ENCODE results near the gene MRPS5. TPM values are rescaled to one million over a fixed set of nuclear protein-coding genes. Genes with fewer than 3 reads are reported as not detected.

MRPS5 gene
- total RNA-seq, 1 experiment from 2014 or later: 80.5 TPM

DNA sequence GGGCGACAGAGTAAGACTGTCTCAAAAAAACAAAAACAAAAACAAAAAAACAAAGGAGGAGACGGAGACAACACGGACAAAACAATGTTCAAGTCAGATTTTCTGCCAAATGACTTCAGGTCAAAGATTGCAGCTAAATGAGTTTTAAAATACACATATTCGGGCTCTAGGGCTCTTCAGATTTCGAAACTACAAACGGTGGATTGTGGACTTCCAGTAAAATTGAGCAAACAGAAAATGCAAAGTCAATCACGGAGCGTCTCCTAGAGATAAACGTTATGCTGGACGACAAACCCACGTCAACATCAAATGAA, 558 bp downstream of the MRPS5 start:
- peaks cover 10% of the 10 kb centered on the region for H3K36me3 Mint-ChIP-seq (ENCODE audit: insufficient read depth, unreplicated experiment)
- CTCF ChIA-PET: interaction anchor here (0.9 to 2.0 kb wide), 2 partner anchors 44 to 45 kb away, joined by 3 to 12 read pairs; partner anchors contain the start of gene ZNF2
- no peak for DNase-seq
- H3K4me3 ChIP-seq (ENCODE audit: low read depth, low read length): peak overlapping the region; percentile 73
- peak overlapping the region; percentile 95 for H3K27ac Mint-ChIP-seq (ENCODE audit: unreplicated experiment)
- no peaks in the 10 kb centered on the region for H3K27me3 ChIP-seq (replicated peaks; ENCODE audit: control insufficient read depth, insufficient read depth, low read length)
- TF ChIP-seq, protein P1, sequence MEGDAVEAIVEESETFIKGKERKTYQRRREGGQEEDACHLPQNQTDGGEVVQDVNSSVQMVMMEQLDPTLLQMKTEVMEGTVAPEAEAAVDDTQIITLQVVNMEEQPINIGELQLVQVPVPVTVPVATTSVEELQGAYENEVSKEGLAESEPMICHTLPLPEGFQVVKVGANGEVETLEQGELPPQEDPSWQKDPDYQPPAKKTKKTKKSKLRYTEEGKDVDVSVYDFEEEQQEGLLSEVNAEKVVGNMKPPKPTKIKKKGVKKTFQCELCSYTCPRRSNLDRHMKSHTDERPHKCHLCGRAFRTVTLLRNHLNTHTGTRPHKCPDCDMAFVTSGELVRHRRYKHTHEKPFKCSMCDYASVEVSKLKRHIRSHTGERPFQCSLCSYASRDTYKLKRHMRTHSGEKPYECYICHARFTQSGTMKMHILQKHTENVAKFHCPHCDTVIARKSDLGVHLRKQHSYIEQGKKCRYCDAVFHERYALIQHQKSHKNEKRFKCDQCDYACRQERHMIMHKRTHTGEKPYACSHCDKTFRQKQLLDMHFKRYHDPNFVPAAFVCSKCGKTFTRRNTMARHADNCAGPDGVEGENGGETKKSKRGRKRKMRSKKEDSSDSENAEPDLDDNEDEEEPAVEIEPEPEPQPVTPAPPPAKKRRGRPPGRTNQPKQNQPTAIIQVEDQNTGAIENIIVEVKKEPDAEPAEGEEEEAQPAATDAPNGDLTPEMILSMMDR (IDR thresholded peaks at IDR 0.05; ENCODE audit: insufficient read depth in 1 of 2, low read depth in 1 of 2, low read length in 1 of 2, severe bottlenecking in 1 of 2, unreplicated experiment in 1 of 2): no peak
- no peaks in the 10 kb centered on the region for H3K9me3 ChIP-seq
- no TSS peak for BruUV-seq (replicated peaks)
- peaks cover 15% of the 10 kb centered on the region for H3K4me1 Mint-ChIP-seq (ENCODE audit: low read depth, unreplicated experiment)
- intact Hi-C loops (cut with micrococcal nuclease; ENCODE audit: unreplicated experiment): loop anchor here (1.0 kb wide), 1 partner anchor 86 kb away; the partner anchor contains the start of gene ZNF892
- H3K27me3 Mint-ChIP-seq (ENCODE audit: insufficient read depth, unreplicated experiment): no peaks in the 10 kb centered on the region
- H3K4me3 Mint-ChIP-seq (ENCODE audit: unreplicated experiment): peak overlapping the region; percentile 93
- peaks cover 6% of the 10 kb centered on the region; the same call in 1 of the 2 replicates for H3K4me1 ChIP-seq
- H3K9me3 Mint-ChIP-seq (ENCODE audit: unreplicated experiment): peaks cover 7% of the 10 kb centered on the region
- no peaks in the 10 kb centered on the region; the same call in 1 of the 2 replicates for H3K36me3 ChIP-seq (ENCODE audit: control insufficient read depth, insufficient read depth, low read length)
- POLR2A ChIA-PET: interaction anchor here (0.6 kb wide), 1 partner anchor 20 kb away, joined by 10 read pairs; no protein-coding TSS in a partner anchor

- Mint-ChIP-seq H3K4me3 (ENCODE audit: unreplicated experiment) (no peak overlapping the region), H3K27ac (ENCODE audit: unreplicated experiment) (no peak overlapping the region), H3K27me3 (ENCODE audit: insufficient read depth, unreplicated experiment) (no peaks in the 10 kb centered on the region), H3K4me1 (ENCODE audit: low read depth, unreplicated experiment) (peaks cover 15% of the 10 kb centered on the region), H3K9me3 (ENCODE audit: unreplicated experiment) (no peaks in the 10 kb centered on the region), H3K36me3 (ENCODE audit: insufficient read depth, unreplicated experiment) (peaks cover 42% of the 10 kb centered on the region)
- TF ChIP-seq, protein P1 (IDR thresholded peaks at IDR 0.05; ENCODE audit: insufficient read depth in 1 of 2, low read depth in 1 of 2, low read length in 1 of 2, severe bottlenecking in 1 of 2, unreplicated experiment in 1 of 2): peak; percentile 59 to 87
- intact Hi-C loops (cut with micrococcal nuclease; ENCODE audit: unreplicated experiment): loop anchor here (1.0 kb wide), 2 partner anchors 39 to 93 kb away; no protein-coding TSS in a partner anchor
- Histone ChIP-seq H3K27me3 (replicated peaks; ENCODE audit: control insufficient read depth, insufficient read depth, low read length) (no peaks in the 10 kb centered on the region), H3K36me3 (ENCODE audit: control insufficient read depth, insufficient read depth, low read length) (no peaks in the 10 kb centered on the region), H3K4me1 (peaks cover 6% of the 10 kb centered on the region; the same call in 1 of the 2 replicates), H3K4me3 (ENCODE audit: low read depth, low read length) (no peak overlapping the region), H3K9me3 (no peaks in the 10 kb centered on the region)
- DNase-seq: peak; percentile 79
- BruUV-seq (replicated peaks): no TSS peak
- CTCF ChIA-PET: interaction anchor here (0.6 to 1.1 kb wide), 8 partner anchors 37 to 242 kb away, joined by 3 to 11 read pairs (median 4); no protein-coding TSS in a partner anchor
- POLR2A ChIA-PET: interaction anchor here (0.7 kb wide), 1 partner anchor 129 kb away, joined by 7 read pairs; no protein-coding TSS in a partner anchor
Observed at GRCh38 chr2:95115418-95115817, 6.2 kb downstream of the MRPS5 start.

DNA sequence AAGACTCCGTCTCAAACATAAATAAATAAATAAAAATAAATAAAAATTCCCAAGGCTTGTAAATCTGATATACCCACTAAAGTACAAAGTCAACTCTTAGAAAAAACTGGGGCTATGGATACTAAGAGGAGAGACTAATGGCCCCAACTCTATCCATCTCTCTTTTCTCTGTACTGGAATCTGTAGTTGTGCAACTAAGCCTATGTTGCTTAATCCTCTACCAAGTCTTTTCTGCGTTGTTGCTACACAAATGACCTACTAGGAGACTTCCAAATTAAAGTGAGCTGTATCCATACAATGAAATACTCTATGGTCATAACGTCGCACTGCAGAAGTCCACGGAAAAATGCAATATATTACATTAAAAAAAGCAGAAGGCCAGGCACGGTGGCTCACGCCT, 8.1 kb downstream of the MRPS5 start:
- TF ChIP-seq, protein P1 (IDR thresholded peaks at IDR 0.05; ENCODE audit: insufficient read depth in 1 of 2, low read depth in 1 of 2, low read length in 1 of 2, severe bottlenecking in 1 of 2, unreplicated experiment in 1 of 2): no peak
- Histone ChIP-seq H3K4me3 (ENCODE audit: low read depth, low read length) (no peak overlapping the region), H3K27me3 (replicated peaks; ENCODE audit: control insufficient read depth, insufficient read depth, low read length) (no peaks in the 10 kb centered on the region), H3K4me1 (no peaks in the 10 kb centered on the region), H3K9me3 (no peaks in the 10 kb centered on the region), H3K36me3 (ENCODE audit: control insufficient read depth, insufficient read depth, low read length) (peaks cover 2% of the 10 kb centered on the region; the same call in 1 of the 2 replicates)
- intact Hi-C loops (cut with micrococcal nuclease; ENCODE audit: unreplicated experiment): no loop called here
- H3K27me3 Mint-ChIP-seq (ENCODE audit: insufficient read depth, unreplicated experiment): no peaks in the 10 kb centered on the region
- ChIA-PET POLR2A (no interaction called here), CTCF (no interaction called here)
- no peak for DNase-seq
- H3K36me3 Mint-ChIP-seq (ENCODE audit: insufficient read depth, unreplicated experiment): peaks cover 59% of the 10 kb centered on the region
- no peak overlapping the region for H3K4me3 Mint-ChIP-seq (ENCODE audit: unreplicated experiment)
- no TSS peak for BruUV-seq (replicated peaks)
- peaks cover 5% of the 10 kb centered on the region for H3K4me1 Mint-ChIP-seq (ENCODE audit: low read depth, unreplicated experiment)
- H3K27ac Mint-ChIP-seq (ENCODE audit: unreplicated experiment): no peak overlapping the region
- no peaks in the 10 kb centered on the region for H3K9me3 Mint-ChIP-seq (ENCODE audit: unreplicated experiment)

Data from Caco-2 (cell line).